Activated CD8-positive, alpha-beta memory T cell treated with anti-CD3 and anti-CD28 coated beads, Interleukin-2, amount 50 U/mL, for 48 hours (primary cell): ENCODE results near the gene NBPF3.

Experiments used
- DNase-seq: peaks from one replicate; pipeline ENCODE4 v3.0.0-alpha.2; 2020

NBPF3 gene

GRCh38 chr1:21521717-21522060 is 81.8 kb downstream of the NBPF3 start:
- no peak for DNase-seq

DNA sequence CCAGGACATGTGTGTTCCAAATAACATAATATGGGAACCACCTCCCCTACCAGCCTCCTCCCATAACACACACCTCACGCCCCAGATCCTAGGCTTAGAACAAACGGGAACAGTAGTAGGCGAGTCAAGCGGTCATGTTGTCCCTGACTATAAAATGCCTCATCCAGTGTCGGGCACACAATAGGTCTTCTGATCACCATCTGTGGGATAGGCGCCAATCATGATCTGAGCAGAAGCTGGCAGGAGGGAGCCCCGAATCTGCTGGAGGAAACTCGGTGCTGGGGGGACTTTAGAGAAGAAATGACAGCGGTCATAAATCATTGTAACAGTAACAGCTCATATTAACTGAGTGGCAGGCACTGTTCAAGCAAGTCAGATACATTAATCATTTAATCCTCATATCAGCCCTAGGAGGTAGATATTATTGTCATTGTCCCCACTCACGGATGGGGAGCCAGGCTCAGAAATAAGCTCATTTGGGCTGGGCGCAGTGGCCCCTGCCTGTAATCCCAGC is 82.6 kb downstream of the NBPF3 start:
- DNase-seq, result no peak

DNA sequence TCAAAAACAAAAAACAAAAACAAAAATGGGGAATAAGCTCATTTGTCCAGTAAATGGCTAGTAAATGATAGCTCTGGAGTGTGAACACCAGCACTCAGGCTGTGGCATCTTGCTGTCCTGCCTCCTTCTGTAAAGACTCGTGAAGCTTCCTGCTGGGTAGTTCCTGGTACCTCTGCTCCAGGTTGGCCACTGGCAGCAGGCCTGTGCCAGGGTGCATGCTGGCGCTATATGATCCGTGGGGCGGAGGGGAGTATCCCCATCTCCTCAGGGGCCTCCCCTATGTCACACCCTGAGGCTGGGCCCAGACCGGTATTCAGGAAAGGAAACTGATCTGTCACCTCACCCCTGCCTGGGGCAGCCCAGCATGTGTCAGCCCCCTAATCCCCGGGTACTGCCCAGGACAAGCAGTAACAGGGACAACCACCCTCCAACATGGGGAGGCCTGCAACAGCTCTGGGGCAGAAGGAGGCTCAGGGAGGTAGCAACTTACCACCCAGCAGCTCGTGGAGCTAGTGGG is 83.4 kb downstream of the NBPF3 start:
- DNase-seq, result no peak

GRCh38 chr1:21524220-21524619 is 84.3 kb downstream of the NBPF3 start:
- no peak for DNase-seq

DNA sequence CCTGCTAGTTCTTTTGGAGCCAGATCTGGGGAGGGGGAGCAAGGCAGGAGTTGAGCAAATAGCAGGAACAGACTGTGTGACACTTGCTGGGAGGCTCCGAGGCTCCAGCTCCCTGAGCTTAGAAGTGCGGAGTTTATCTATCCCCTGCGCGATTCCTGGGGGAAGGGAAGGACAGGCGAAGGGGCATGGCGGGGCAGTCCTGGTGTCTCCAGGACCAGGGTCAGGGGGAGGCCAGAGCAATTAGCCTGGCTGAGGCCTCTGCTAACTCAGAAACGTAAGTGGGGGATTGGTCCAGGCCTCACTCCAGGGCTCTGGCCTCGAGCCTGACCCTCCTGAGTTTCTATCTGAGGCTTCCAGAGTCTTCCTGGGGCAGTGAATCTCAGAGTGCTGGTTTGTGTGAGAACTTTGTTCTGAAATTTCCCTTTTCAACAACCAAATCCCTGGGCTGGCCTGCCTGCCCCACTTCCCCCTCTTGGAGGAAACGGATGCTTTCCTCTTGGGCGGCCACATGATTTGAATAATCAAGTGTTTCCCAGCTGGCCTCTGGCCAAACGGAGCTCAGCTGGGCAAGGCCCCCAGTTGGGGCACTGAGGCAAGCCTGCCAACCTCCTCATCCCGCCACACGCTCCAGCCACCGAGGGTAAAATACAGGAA is 84.9 kb downstream of the NBPF3 start:
- no peak for DNase-seq

- DNase-seq, result no peak
Measured at GRCh38 chr1:21525340-21525717, 85.4 kb downstream of the NBPF3 start.

DNA sequence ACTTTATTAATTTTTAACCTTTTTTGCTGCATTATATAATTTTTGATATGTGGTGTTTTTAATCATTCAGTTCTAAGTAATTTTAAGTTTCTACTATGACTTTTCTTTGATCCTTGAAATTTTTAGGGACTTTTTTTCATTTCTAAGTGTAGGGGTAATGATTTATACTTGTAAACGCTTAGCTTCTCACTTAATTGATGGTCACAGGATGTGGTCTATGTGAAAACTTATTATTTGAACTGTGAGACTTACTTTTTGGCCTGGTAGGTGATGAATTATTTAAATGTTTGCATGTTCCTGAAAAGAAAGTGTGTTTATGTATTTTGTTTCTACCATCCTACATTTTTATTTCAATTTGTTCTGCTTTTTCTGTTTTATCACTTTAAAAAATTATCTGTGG is 86.5 kb downstream of the NBPF3 start:
- no peak for DNase-seq

DNA sequence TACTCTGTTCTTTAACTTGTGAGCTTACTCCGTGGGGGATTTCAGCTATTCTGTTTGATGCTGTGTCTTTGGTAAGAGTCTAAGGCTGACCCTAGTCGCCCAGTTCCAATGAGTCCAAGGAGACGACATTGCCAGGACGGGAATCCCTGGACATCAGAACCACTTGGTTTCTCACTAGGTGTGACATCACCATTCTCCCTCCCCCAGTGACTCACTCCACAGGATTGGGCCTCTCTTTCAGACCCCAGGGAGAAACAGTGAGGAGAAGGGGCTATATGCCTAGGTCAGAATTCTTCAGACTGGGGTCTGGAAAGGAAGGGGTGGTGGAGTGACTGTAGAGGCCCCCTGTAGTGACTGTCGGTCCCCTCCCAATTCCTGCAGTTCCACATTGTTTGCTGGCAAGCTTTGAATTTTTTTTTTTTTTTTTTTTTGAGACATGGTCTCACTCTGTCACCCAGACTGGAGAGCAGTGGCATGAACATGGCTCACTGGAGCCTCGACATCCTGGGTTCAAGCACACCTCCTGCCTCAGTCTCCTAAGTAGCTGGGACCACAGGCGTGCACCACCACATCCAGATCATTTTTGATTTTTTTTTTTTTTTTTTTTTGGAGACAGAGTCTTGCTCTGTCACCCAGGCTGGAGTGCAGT is 90.6 kb downstream of the NBPF3 start:
- no peak for DNase-seq

DNA sequence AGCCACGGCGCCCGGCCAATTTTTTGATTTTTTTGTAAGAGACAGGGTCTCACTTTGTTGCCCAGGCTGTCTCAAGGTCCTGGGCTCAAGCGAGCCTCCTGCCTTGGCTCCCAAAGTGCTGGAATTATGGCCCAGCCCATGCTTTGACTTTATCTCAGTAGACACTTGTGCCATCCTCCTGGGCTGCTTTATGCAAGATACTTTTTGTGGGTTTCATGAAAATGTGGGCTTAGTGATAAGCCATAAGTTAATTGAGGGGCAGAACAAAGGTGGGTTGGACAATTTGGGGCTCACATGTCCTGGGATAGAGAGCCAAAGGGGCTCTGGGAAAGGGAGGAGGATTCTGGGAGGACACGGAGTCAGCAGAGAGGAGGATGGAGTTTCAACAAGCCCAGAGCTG is 91.3 kb downstream of the NBPF3 start:
- no peak for DNase-seq

DNA sequence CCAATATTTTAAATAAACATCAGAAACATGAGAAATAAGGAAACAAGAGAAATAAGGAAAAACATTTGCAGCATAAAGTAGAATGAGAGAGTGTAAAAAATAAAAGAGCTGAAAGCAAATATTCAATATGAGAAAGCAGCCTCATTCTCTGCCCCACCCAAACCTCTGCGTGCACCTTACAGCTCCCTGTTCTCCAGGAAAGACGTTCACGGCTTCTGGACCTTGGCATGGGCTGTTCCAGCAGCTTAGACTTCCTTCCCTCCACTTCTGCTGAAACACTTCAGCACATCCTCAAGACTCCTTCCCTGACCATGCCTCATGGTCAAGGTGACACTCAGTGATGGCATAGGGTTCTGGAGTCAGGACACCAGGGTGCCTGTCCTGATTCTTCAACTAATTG is 92.6 kb downstream of the NBPF3 start:
- no peak for DNase-seq

DNA sequence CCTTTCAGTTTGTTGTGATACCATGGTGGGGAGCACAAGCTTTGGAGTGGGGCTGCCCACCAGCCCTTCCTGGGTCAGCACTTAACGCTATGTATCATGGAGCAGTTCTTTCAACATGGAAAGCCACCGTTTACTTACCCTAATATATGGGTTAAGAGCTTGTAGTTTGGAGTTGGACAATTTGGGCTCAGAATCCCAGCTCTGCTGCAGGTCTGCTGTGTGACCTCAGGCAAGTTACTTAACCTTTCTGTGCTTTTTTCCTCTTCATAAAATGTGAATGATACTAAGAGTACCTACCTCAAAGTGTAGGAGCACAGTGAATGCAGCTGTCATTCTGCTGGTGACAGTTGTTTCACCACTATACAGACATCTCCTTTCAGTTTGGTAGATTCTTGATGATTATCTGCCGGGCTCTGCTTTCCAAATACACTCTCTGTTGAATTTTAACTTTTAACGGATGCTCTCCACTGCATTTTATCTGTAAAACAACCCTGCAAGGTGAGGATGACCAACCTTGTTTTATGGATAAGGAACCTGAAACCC is 93.1 kb downstream of the NBPF3 start:
- no peak for DNase-seq

- DNase-seq, result no peak
Measured at GRCh38 chr1:21534146-21534545, 94.2 kb downstream of the NBPF3 start.
